ENCODE results near the gene COL1A2.

- TF ChIP-seq CTCF (IDR thresholded peaks at IDR 0.05): no peak
- no peak for TF ChIP-seq EZH2 (IDR thresholded peaks at IDR 0.05; ENCODE audit: borderline replicate concordance, insufficient read depth, low read depth, low read length, poor library complexity, severe bottlenecking)
These were observed 2.8 kb upstream of the COL1A2 start for GRCh38 chr7:94391726-94392392.
